ENCODE results near the gene HCN2. TPM values are rescaled to one million over a fixed set of nuclear protein-coding genes. Genes with fewer than 3 reads are reported as not detected.

Gene HCN2
- total and polyA plus RNA-seq, 12 donors: 0.74 to 9.1 (median 3.6) TPM

GRCh38 chr19:542173-542866 is 47.4 kb upstream of the HCN2 start:
- 90 to 94% (median 92%) methylated on average over 15 to 34 of the region's 34 CpGs for WGBS, 4 donors
- Histone ChIP-seq H3K9me3 (replicated peaks in 1 of 3) (no peaks in the 10 kb centered on the region), H3K36me3 (replicated peaks in 1 of 2) (peaks cover 0 to 38% of the 10 kb centered on the region in 2 donors), H3K27ac (no peak overlapping the region), H3K4me3 (no peak overlapping the region), H3K27me3 (no peaks in the 10 kb centered on the region), H3K4me1 (replicated peaks in 1 of 2) (no peaks in the 10 kb centered on the region)
- DNase-seq: no peak
- intact Hi-C loops (cut with DNase I): no loop called here
- TF ChIP-seq POLR2A (IDR thresholded peaks at IDR 0.05): no peak
- no peak for TF ChIP-seq CTCF (IDR thresholded peaks at IDR 0.05)

GRCh38 chr19:543910-544608 is 45.6 kb upstream of the HCN2 start, which contains the start of gene GZMM:
GZMM (plus strand) TSS chr19:544053; CDS start chr19:544072, 19 bp downstream.
- H3K9me3 ChIP-seq (replicated peaks in 1 of 3): no peaks in the 10 kb centered on the region
- DNase-seq: no peak
- intact Hi-C loops (cut with DNase I): no loop called here
- H3K36me3 ChIP-seq (replicated peaks in 1 of 2): peaks cover 0 to 24% of the 10 kb centered on the region in 2 donors
- H3K27ac ChIP-seq: no peak within 1 kb of the TSS
- H3K4me3 ChIP-seq: no peak within 1 kb of the TSS
- H3K27me3 ChIP-seq: no peaks in the 10 kb centered on the region
- TF ChIP-seq CTCF (IDR thresholded peaks at IDR 0.05): no peak
- no peaks in the 10 kb centered on the region for H3K4me1 ChIP-seq (replicated peaks in 1 of 2)
- WGBS, 4 donors: 48 to 58% (median 51%) methylated on average over 7 to 31 of the region's 31 CpGs

DNA sequence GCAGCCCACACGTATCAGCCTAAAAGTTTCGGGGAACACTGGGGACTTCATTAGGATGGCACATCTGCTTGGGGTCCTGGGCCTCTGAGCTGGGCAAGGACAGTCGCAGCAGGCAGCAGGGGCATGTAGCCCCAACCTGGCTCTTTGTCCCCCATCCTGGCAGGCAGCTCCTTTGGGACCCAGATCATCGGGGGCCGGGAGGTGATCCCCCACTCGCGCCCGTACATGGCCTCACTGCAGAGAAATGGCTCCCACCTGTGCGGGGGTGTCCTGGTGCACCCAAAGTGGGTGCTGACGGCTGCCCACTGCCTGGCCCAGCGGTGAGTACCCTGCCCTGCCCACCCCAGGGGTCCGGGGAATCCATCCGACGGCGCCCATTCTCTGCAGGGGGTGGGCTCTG is 42.6 kb upstream of the HCN2 start:
- TF ChIP-seq POLR2A (IDR thresholded peaks at IDR 0.05) (no peak), CTCF (IDR thresholded peaks at IDR 0.05) (no peak)
- Histone ChIP-seq H3K36me3 (replicated peaks in 1 of 2) (peaks cover 0 to 4% of the 10 kb centered on the region in 2 donors), H3K4me3 (no peak overlapping the region), H3K9me3 (replicated peaks in 1 of 3) (no peaks in the 10 kb centered on the region), H3K4me1 (replicated peaks in 1 of 2) (no peaks in the 10 kb centered on the region), H3K27ac (no peak overlapping the region), H3K27me3 (no peaks in the 10 kb centered on the region)
- intact Hi-C loops (cut with DNase I): no loop called here
- 89 to 96% (median 92%) methylated on average over 6 to 15 of the region's 15 CpGs for WGBS, 4 donors
- DNase-seq: no peak

DNA sequence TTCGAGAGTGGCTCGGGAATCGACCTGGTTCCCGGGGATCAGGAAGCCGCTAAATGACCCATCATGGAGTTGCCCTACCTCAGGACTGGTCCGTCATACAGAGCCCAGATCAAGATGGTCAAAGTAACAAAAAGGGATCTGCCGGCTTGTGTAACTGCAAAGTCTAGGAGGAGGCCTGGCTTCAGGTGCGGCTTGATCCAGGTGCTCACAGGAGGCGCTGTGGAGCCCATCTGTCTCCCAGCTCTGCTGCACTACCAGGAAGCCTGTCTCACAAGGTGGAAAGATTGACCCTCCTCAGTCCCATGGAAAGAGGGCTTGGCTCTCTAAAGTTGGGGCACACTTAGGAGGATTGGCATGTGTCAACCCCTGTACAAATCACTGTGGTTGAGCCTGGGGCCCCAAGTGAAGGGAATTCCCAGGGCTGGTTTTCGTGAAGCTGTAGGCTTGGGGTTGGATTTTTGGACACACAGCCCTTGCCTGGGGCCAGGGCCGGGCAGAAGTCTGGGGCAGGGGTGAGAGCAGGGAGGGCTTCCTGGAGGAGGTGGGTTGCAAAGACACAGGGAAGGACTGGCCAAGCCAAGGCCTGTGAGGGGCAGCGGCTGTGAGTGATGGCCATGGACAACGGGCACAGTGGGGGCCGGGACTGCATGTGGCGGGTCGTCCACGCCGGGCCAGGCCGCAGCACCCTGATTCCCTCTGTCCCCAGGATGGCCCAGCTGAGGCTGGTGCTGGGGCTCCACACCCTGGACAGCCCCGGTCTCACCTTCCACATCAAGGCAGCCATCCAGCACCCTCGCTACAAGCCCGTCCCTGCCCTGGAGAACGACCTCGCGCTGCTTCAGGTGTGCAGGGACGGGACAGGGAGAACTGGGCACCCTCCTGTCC is 41.6 kb upstream of the HCN2 start:
- 80 to 85% (median 85%) methylated on average over 11 to 26 of the region's 26 CpGs for WGBS, 4 donors
- intact Hi-C loops (cut with DNase I): no loop called here
- no peaks in the 10 kb centered on the region for H3K27me3 ChIP-seq
- H3K27ac ChIP-seq: no peak overlapping the region
- TF ChIP-seq POLR2A (IDR thresholded peaks at IDR 0.05): no peak
- no peak for TF ChIP-seq CTCF (IDR thresholded peaks at IDR 0.05)
- no peak overlapping the region for H3K4me3 ChIP-seq
- no peak for DNase-seq
- H3K9me3 ChIP-seq (replicated peaks in 1 of 3): no peaks in the 10 kb centered on the region
- no peaks in the 10 kb centered on the region for H3K4me1 ChIP-seq (replicated peaks in 1 of 2)
- no peaks in the 10 kb centered on the region for H3K36me3 ChIP-seq (replicated peaks in 1 of 2)
